Measurements from ENCODE around the gene GGNBP2. TPM values are rescaled to one million over a fixed set of nuclear protein-coding genes. Genes with fewer than 3 reads are reported as not detected.
A peak's percentile ranks its signal among the peaks of the same experiment; 100 is the strongest.
"Not testable (repeated sequence)": the region's sequence is repeated elsewhere in the genome, so short reads cannot be mapped to it uniquely, and the experiment has no call there.

GGNBP2 gene
- total RNA-seq, 2 experiments from 2014 or later: 96.2 to 99.9 TPM

GRCh38 chr17:36505171-36505570 lies 39.5 kb upstream of the GGNBP2 start:
- H3K27ac Mint-ChIP-seq: no peak overlapping the region
- H3K4me3 Mint-ChIP-seq: no peak overlapping the region
- intact Hi-C loops (cut with micrococcal nuclease): no loop called here
- H3K27me3 Mint-ChIP-seq (ENCODE audit: low read depth): no peaks in the 10 kb centered on the region
- CTCF ChIA-PET: no interaction called here
- peaks cover 37% of the 10 kb centered on the region for H3K36me3 Mint-ChIP-seq (ENCODE audit: low read depth)
- DNase-seq: no peak
- no peaks in the 10 kb centered on the region for H3K9me3 Mint-ChIP-seq
- peaks cover 3% of the 10 kb centered on the region for H3K4me1 Mint-ChIP-seq (ENCODE audit: low read depth)

- intact Hi-C loops (cut with micrococcal nuclease): no loop called here
- Mint-ChIP-seq H3K27ac (no peak overlapping the region), H3K9me3 (no peaks in the 10 kb centered on the region), H3K27me3 (ENCODE audit: low read depth) (no peaks in the 10 kb centered on the region), H3K4me3 (no peak overlapping the region), H3K4me1 (ENCODE audit: low read depth) (peaks cover 3% of the 10 kb centered on the region), H3K36me3 (ENCODE audit: low read depth) (peaks cover 40% of the 10 kb centered on the region)
- CTCF ChIA-PET: no interaction called here
- no peak for DNase-seq
Observed at GRCh38 chr17:36506249-36506826, 38.4 kb upstream of the GGNBP2 start.

GRCh38 chr17:36506831-36507230 lies 37.9 kb upstream of the GGNBP2 start:
- intact Hi-C loops (cut with micrococcal nuclease): no loop called here
- Mint-ChIP-seq H3K9me3 (no peaks in the 10 kb centered on the region), H3K36me3 (ENCODE audit: low read depth) (peaks cover 40% of the 10 kb centered on the region), H3K4me3 (no peak overlapping the region), H3K27ac (no peak overlapping the region), H3K4me1 (ENCODE audit: low read depth) (peaks cover 3% of the 10 kb centered on the region), H3K27me3 (ENCODE audit: low read depth) (no peaks in the 10 kb centered on the region)
- DNase-seq: no peak
- CTCF ChIA-PET: no interaction called here

- no peak for DNase-seq
- no peak overlapping the region for H3K27ac Mint-ChIP-seq
- H3K4me3 Mint-ChIP-seq: no peak overlapping the region
- H3K36me3 Mint-ChIP-seq (ENCODE audit: low read depth): peaks cover 38% of the 10 kb centered on the region
- H3K4me1 Mint-ChIP-seq (ENCODE audit: low read depth): peaks cover 3% of the 10 kb centered on the region
- H3K27me3 Mint-ChIP-seq (ENCODE audit: low read depth): no peaks in the 10 kb centered on the region
- H3K9me3 Mint-ChIP-seq: no peaks in the 10 kb centered on the region
- CTCF ChIA-PET: no interaction called here
- intact Hi-C loops (cut with micrococcal nuclease): no loop called here
Observed at GRCh38 chr17:36507266-36507665, 37.5 kb upstream of the GGNBP2 start.

GRCh38 chr17:36508439-36508838 lies 36.3 kb upstream of the GGNBP2 start:
- CTCF ChIA-PET; DNase-seq; H3K4me1 Mint-ChIP-seq (ENCODE audit: low read depth); H3K4me3 Mint-ChIP-seq; H3K27me3 Mint-ChIP-seq (ENCODE audit: low read depth); H3K9me3 Mint-ChIP-seq; H3K27ac Mint-ChIP-seq; intact Hi-C loops (cut with micrococcal nuclease): not testable (repeated sequence)
- H3K36me3 Mint-ChIP-seq (ENCODE audit: low read depth): peaks cover 38% of the 10 kb centered on the region

GRCh38 chr17:36509272-36509985 lies 35.3 kb upstream of the GGNBP2 start:
- no peak overlapping the region for H3K27ac Mint-ChIP-seq
- H3K9me3 Mint-ChIP-seq: no peaks in the 10 kb centered on the region
- CTCF ChIA-PET: no interaction called here
- DNase-seq: no peak
- no peaks in the 10 kb centered on the region for H3K27me3 Mint-ChIP-seq (ENCODE audit: low read depth)
- H3K36me3 Mint-ChIP-seq (ENCODE audit: low read depth): peaks cover 43% of the 10 kb centered on the region
- H3K4me3 Mint-ChIP-seq: no peak overlapping the region
- H3K4me1 Mint-ChIP-seq (ENCODE audit: low read depth): no peaks in the 10 kb centered on the region
- intact Hi-C loops (cut with micrococcal nuclease): no loop called here

- CTCF ChIA-PET: no interaction called here
- no peaks in the 10 kb centered on the region for H3K27me3 Mint-ChIP-seq (ENCODE audit: low read depth)
- intact Hi-C loops (cut with micrococcal nuclease): no loop called here
- peaks cover 44% of the 10 kb centered on the region for H3K36me3 Mint-ChIP-seq (ENCODE audit: low read depth)
- no peaks in the 10 kb centered on the region for H3K4me1 Mint-ChIP-seq (ENCODE audit: low read depth)
- H3K27ac Mint-ChIP-seq: no peak overlapping the region
- no peak overlapping the region for H3K4me3 Mint-ChIP-seq
- no peak for DNase-seq
- H3K9me3 Mint-ChIP-seq: no peaks in the 10 kb centered on the region
Observed at GRCh38 chr17:36510636-36511035, 34.1 kb upstream of the GGNBP2 start.

- no peak overlapping the region for H3K27ac Mint-ChIP-seq
- no peaks in the 10 kb centered on the region for H3K4me1 Mint-ChIP-seq (ENCODE audit: low read depth)
- intact Hi-C loops (cut with micrococcal nuclease): no loop called here
- no peak overlapping the region for H3K4me3 Mint-ChIP-seq
- CTCF ChIA-PET: no interaction called here
- no peaks in the 10 kb centered on the region for H3K27me3 Mint-ChIP-seq (ENCODE audit: low read depth)
- H3K9me3 Mint-ChIP-seq: no peaks in the 10 kb centered on the region
- DNase-seq: no peak
- peaks cover 42% of the 10 kb centered on the region for H3K36me3 Mint-ChIP-seq (ENCODE audit: low read depth)
Observed at GRCh38 chr17:36511216-36511615, 33.5 kb upstream of the GGNBP2 start.

- CTCF ChIA-PET: no interaction called here
- Mint-ChIP-seq H3K36me3 (ENCODE audit: low read depth) (peaks cover 44% of the 10 kb centered on the region), H3K27ac (no peak overlapping the region), H3K4me3 (no peak overlapping the region), H3K27me3 (ENCODE audit: low read depth) (no peaks in the 10 kb centered on the region), H3K4me1 (ENCODE audit: low read depth) (no peaks in the 10 kb centered on the region), H3K9me3 (no peaks in the 10 kb centered on the region)
- DNase-seq: no peak
- intact Hi-C loops (cut with micrococcal nuclease): no loop called here
Observed at GRCh38 chr17:36512641-36513040, 32.1 kb upstream of the GGNBP2 start.

- Mint-ChIP-seq H3K4me3 (no peak overlapping the region), H3K27me3 (ENCODE audit: low read depth) (no peaks in the 10 kb centered on the region)
Observed at GRCh38 chr17:36514856-36515255, 29.9 kb upstream of the GGNBP2 start.

GRCh38 chr17:36515837-36516236 lies 28.9 kb upstream of the GGNBP2 start:
- CTCF ChIA-PET: no interaction called here
- DNase-seq: no peak
- Mint-ChIP-seq H3K4me1 (ENCODE audit: low read depth) (no peaks in the 10 kb centered on the region), H3K9me3 (no peaks in the 10 kb centered on the region), H3K27ac (no peak overlapping the region), H3K36me3 (ENCODE audit: low read depth) (peaks cover 52% of the 10 kb centered on the region), H3K27me3 (ENCODE audit: low read depth) (no peaks in the 10 kb centered on the region), H3K4me3 (no peak overlapping the region)
- intact Hi-C loops (cut with micrococcal nuclease): no loop called here

More at GRCh38 chr17:36514856-36515255, 29.9 kb upstream of the GGNBP2 start:
- Mint-ChIP-seq H3K27ac (no peak overlapping the region), H3K4me1 (ENCODE audit: low read depth) (no peaks in the 10 kb centered on the region), H3K9me3 (no peaks in the 10 kb centered on the region), H3K36me3 (ENCODE audit: low read depth) (peaks cover 49% of the 10 kb centered on the region)
- intact Hi-C loops (cut with micrococcal nuclease): no loop called here
- CTCF ChIA-PET: interaction anchor here (0.5 kb wide), 1 partner anchor 26 kb away, joined by 3 read pairs; no protein-coding TSS in a partner anchor
- no peak for DNase-seq

- peaks cover 26% of the 10 kb centered on the region for H3K4me1 Mint-ChIP-seq (ENCODE audit: low read depth)
- CTCF ChIA-PET: no interaction called here
- DNase-seq: no peak
- H3K27me3 Mint-ChIP-seq (ENCODE audit: low read depth): no peaks in the 10 kb centered on the region
- no peak overlapping the region for H3K27ac Mint-ChIP-seq
- intact Hi-C loops (cut with micrococcal nuclease): no loop called here
- H3K36me3 Mint-ChIP-seq (ENCODE audit: low read depth): peaks cover 72% of the 10 kb centered on the region
- no peaks in the 10 kb centered on the region for H3K9me3 Mint-ChIP-seq
- H3K4me3 Mint-ChIP-seq: no peak overlapping the region
Observed at GRCh38 chr17:36523113-36523512, 21.6 kb upstream of the GGNBP2 start.

- CTCF ChIA-PET: interaction anchor here (0.6 to 0.9 kb wide), 2 partner anchors 28 to 551 kb away, joined by 3 read pairs; no protein-coding TSS in a partner anchor
- peak; percentile 31 for DNase-seq
- Mint-ChIP-seq H3K4me3 (no peak overlapping the region), H3K36me3 (ENCODE audit: low read depth) (peaks cover 66% of the 10 kb centered on the region), H3K27ac (peak overlapping the region; percentile 15), H3K4me1 (ENCODE audit: low read depth) (peaks cover 29% of the 10 kb centered on the region), H3K9me3 (no peaks in the 10 kb centered on the region), H3K27me3 (ENCODE audit: low read depth) (no peaks in the 10 kb centered on the region)
- intact Hi-C loops (cut with micrococcal nuclease): loop anchor here (1.0 kb wide), 1 partner anchor 10 kb away; the partner anchor contains the start of genes MYO19 and PIGW
Observed at GRCh38 chr17:36524428-36524876, 20.3 kb upstream of the GGNBP2 start.

All from activated naive CD4-positive, alpha-beta T cell treated with anti-CD3 and anti-CD28 coated beads for 36 hours (primary cell).